Stimulated activated CD4-positive, alpha-beta T cell treated with anti-CD3 and anti-CD28 coated beads, TNF-alpha, amount 100 ng/mL, for 4 hours (primary cell): ENCODE measurements around the gene VPS18.

Experiments
- DNase-seq, 3 experiments: peaks; one replicate each; pipeline ENCODE4 v3.0.0-alpha.2; 2020; ENCODE audit warnings: low read depth in 3 of 3

VPS18 gene

GRCh38 chr15:40899536-40900207, 5.4 kb downstream of the VPS18 start:
- DNase-seq = no peak

- DNase-seq = no peak
Measured at GRCh38 chr15:40900256-40901052, 6.2 kb downstream of the VPS18 start.

- DNase-seq = no peak
Measured at GRCh38 chr15:40901053-40901443, 6.8 kb downstream of the VPS18 start.

GRCh38 chr15:40902605-40903561, 8.6 kb downstream of the VPS18 start:
- no peak for DNase-seq

- DNase-seq = no peak
Measured at GRCh38 chr15:40904552-40905201, 10.4 kb downstream of the VPS18 start.

- DNase-seq = peak; percentile 55 to 63 (median 57)
Measured at GRCh38 chr15:40906091-40906990, 12.1 kb downstream of the VPS18 start.

GRCh38 chr15:40906991-40907802, 12.9 kb downstream of the VPS18 start:
- DNase-seq = no peak

- DNase-seq = no peak
Measured at GRCh38 chr15:40908095-40908494, 13.8 kb downstream of the VPS18 start.

- DNase-seq = no peak
Measured at GRCh38 chr15:40909662-40910630, 15.7 kb downstream of the VPS18 start.

GRCh38 chr15:40911141-40911540, 16.9 kb downstream of the VPS18 start:
- no peak for DNase-seq

GRCh38 chr15:40911693-40912092, 17.4 kb downstream of the VPS18 start:
- DNase-seq = no peak

- DNase-seq = no peak
Measured at GRCh38 chr15:40912478-40912877, 18.2 kb downstream of the VPS18 start.

- DNase-seq = no peak
Measured at GRCh38 chr15:40914013-40914412, 19.8 kb downstream of the VPS18 start.

GRCh38 chr15:40914486-40914885, 20.2 kb downstream of the VPS18 start:
- DNase-seq = no peak

- DNase-seq = no peak
Measured at GRCh38 chr15:40915116-40915661, 20.9 kb downstream of the VPS18 start.

- DNase-seq = no peak
Measured at GRCh38 chr15:40915679-40916078, 21.4 kb downstream of the VPS18 start.

GRCh38 chr15:40917585-40917984, 23.3 kb downstream of the VPS18 start:
- DNase-seq = no peak

GRCh38 chr15:40918146-40918798, 24.0 kb downstream of the VPS18 start:
- DNase-seq = no peak
